Spleen (tissue), 3 donors: ENCODE measurements around the gene NATD1.

Experiments used
- POLR2A ChIP-seq, 3 donors: fragments of 450-650 bp; IDR thresholded peaks; one replicate each; pipeline ENCODE4 v1.5.1; 2017; ENCODE audit warnings: antibody characterized with exemption in 3 of 3, mild to moderate bottlenecking in 1 of 3
- POLR2AphosphoS5 ChIP-seq, 3 donors: sonication (generic); formaldehyde crosslinking; IDR thresholded peaks; one replicate each; pipeline ENCODE4 v1.5.1; 2017; ENCODE audit warnings: antibody characterized with exemption in 3 of 3

DNA sequence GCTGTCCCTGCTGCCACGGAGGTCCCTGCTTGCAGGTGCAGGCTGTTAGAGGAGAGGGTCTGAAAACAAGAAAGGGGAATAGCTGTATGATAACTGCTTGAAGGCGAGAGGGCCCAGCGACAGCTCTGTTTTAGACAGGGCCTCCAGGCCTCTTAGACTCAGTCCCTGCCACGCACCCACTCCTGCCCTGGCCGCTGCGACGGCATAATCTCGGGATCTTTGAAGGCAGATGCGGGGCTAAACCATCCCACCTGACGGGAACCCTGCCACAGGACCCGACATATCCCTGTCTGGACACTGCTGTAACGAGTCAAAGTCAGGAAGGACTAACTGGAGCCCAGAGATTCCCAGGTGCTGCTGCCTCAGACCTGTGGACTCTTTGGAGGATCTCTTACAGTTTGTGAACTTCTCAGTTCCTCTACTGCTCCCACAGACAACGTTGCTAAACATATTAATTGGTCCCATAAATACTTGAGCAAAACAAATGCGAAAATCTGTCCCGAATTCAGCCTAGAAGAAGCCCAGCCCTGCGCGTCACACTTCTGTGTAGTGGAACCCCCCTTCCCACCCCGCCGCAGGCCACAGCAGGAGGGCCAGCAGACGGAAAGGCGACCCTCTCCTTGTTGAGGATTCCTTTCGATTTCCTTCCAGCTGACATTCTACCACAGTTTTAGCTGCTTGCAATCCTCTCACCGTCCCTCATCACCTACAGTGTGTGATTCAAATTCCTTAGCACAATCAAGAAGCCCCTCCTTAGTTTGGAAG is 38.3 kb downstream of the NATD1 start:
- TF ChIP-seq POLR2A (IDR thresholded peaks at IDR 0.05) = no peak
- TF ChIP-seq POLR2AphosphoS5 (IDR thresholded peaks at IDR 0.05) = no peak
